ENCODE measurements around the gene SULT1A3.
"Not testable (repeated sequence)": the region's sequence is repeated elsewhere in the genome, so short reads cannot be mapped to it uniquely, and the experiment has no call there.

The SULT1A3 gene

DNA sequence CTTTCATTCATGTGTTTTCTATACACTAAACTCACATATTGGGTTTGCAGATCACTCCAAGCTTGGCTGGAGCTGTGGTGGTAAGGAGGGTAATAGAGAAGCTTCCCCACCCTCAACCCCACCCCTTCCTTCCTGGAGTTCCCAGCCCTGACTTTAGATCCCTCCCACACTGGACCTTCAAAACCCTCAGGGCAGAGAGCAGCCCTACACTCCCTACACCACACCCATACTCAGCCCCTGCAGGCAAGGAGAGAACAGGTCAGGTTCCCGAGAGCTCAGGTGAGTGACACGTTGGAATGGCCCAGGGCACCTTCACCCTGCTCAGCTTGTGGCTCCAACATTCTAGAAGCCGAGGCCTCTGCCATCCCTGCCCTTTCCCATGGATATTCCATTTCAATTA lies at the start of gene SULT1A3:
SULT1A3 (plus strand) TSS at position 207 of the 400 bp plus-strand sequence. CDS start 1,474 bp downstream, outside the sequence.
- in situ Hi-C loops (cut with HindIII; ENCODE audit: low sequenced_read_pairs): not testable (repeated sequence)

DNA sequence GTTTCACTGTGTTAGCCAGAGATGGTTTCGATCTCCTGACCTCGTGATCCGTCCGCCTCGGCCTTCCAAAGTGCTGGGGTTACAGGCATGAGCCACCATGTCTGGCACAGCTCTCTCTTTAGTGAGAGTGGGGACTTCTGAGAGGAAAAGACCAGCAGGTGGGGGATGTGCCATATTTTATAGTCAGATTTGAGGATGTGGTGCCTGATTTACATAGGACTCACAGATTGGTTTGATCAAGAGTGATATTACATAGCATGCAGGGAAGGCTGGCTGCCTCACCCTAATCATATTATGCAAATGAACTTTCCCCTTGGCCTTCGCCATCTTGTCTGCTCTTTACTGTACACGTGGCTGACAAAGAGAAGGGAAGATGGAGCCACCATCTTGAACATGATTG lies 48.0 kb upstream of the SULT1A3 start:
- in situ Hi-C loops (cut with HindIII; ENCODE audit: low sequenced_read_pairs): no loop called here

DNA sequence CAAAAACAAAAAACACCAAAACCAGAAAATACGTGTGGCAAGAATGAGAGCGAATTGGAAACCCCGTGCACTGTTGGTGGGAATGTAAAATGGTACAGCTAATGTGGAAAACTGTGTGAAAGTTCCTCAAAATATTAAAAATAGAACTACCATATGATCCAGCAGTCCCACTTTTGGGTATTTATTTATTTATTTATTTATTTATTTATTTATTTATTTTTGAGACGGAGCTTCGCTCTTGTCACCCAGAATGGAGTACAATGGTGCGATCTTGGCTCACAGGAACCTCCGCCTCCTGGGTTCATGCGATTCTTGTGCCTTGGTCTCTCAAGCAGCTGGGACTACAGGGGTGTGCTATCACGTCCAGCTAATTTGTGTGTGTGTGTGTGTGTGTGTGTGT lies 46.5 kb upstream of the SULT1A3 start:
- in situ Hi-C loops (cut with HindIII; ENCODE audit: low sequenced_read_pairs): no loop called here

DNA sequence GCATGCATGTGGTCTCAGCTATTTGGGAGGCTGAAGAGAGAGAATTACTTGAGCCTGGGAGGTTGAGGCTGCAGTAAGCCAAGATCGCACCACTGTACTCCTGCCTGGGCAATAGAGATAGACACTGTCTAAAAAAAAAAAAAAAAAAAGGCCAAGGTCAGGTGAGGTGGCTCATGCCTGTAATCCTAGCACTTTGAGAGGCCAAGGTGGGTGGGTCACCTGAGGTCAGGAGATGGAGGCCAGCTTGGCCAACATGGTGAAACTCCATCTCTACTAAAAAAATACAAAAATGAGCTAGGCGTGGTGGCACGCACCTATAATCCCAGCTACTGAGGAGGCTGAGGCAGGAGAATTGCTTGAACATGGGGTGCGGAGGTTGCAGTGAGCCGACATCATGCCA lies 43.9 kb upstream of the SULT1A3 start:
- in situ Hi-C loops (cut with HindIII; ENCODE audit: low sequenced_read_pairs): no loop called here

DNA sequence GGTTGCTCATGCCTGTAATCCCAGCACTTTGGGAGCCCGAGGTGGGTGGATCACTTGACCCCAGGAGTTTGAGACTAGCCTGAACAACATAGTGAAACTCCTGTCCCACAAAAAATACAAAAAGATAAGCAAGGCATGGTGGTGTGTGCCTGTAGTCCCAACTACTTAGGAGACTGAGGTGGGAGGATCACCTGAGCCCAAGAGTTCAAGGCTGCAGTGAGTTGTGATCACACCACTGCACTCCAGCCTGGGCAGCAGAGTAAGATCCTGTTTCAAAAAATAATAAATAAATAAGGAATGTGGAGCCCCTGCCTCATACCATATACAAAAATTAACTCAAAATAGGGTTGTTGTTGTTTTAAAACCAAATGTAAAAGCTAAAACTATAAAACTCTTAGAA lies 41.8 kb upstream of the SULT1A3 start:
- in situ Hi-C loops (cut with HindIII; ENCODE audit: low sequenced_read_pairs): no loop called here

DNA sequence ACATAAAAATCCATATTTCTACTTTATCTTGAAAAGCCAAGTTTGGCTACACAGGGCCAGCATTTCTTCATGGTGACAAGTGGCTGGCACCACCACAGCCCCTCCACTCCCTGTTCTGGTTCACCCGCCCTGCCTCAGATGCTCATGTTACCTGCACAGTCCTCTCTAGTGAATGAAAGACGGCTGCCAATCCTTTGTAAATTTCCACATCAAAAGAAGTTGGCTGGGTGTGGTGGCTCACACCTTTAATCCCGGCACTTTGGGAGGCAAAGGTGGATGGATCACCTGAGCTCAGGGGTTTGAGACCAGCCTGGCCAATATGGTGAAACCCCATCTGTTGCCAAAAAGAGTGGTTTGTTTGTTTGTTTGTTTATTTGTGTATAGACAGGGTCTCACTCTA lies 35.5 kb upstream of the SULT1A3 start:
- in situ Hi-C loops (cut with HindIII; ENCODE audit: low sequenced_read_pairs): no loop called here

DNA sequence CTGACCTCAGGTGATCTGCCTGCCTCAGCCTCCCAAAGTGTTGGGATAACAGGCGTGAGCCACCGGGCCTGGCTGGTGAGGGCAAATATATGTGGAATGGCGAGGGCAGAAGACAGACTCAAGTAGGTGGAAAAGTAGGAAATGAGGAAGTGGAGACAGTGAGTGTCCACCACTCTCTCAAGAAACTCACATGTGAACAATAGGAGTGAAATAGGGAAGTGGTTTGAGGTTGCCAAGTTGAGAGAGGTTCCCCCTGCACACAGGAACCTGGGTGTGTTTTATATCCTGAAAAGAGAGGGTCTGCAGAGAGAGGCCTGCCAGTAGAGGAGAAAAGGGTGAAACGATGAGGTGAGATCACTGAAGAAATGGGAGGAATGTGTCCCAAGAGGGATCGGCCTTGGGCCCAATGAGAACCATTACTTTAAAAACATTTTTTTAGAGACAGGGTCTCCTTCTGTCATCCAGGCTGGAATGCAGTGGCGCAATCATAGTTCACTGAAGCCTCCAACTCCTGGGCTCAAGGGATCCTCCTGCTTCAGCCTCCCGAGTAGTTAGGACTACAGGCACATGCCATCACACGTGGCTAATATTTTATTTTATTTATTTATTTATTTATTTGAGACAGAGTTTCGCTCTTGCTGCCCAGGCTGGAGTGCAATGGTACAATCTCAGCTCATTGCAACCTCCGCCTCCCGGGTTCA lies 32.7 kb upstream of the SULT1A3 start:
- in situ Hi-C loops (cut with HindIII; ENCODE audit: low sequenced_read_pairs): no loop called here

DNA sequence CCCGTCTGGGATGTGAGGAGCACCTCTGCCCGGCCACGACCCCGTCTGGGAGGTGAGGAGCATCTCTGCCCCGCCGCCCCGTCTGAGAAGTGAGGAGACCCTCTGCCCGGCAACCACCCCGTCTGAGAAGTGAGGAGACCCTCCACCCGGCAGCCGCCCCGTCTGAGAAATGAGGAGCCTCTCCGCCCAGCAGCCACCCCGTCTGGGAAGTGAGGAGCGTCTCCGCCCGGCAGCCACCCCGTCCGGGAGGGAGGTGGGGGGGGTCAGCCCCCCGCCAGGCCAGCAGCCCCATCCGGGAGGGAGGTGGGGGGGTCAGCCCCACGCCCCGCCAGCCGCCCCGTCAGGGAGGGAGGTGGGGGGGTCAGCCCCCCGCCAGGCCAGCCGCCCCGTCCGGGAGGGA lies 30.3 kb upstream of the SULT1A3 start:
- in situ Hi-C loops (cut with HindIII; ENCODE audit: low sequenced_read_pairs): not testable (repeated sequence)

DNA sequence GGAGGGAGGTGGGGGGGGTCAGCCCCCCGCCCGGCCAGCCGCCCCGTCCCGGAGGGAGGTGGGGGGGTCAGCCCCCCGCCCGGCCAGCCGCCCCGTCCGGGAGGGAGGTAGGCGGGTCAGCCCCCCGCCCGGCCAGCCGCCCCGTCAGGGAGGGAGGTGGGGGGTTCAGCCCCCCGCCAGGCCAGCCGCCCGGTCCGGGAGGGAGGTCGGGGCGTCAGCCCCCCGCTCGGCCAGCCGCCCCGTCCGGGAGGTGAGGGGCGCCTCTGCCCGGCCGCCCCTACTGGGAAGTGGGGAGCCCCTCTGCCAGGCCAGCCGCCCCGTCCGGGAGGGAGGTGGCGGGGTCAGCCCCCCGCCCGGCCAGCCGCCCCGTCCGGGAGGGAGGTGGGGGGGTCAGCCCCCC lies 29.6 kb upstream of the SULT1A3 start:
- in situ Hi-C loops (cut with HindIII; ENCODE audit: low sequenced_read_pairs): not testable (repeated sequence)

DNA sequence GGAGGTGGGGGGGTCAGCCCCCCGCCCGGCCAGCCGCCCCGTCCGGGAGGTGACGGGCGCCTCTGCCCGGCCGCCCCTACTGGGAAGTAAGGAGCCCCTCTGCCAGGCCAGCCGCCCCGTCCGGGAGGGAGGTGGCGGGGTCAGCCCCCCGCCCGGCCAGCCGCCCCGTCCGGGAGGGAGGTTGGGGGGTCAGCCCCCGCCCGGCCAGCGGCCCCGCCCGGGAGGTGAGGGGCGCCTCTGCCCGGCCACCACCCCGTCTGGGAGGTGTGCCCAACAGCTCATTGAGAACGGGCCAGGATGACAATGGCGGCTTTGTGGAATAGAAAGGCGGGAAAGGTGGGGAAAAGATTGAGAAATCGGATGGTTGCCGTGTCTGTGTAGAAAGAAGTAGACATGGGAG lies 28.9 kb upstream of the SULT1A3 start:
- in situ Hi-C loops (cut with HindIII; ENCODE audit: low sequenced_read_pairs): not testable (repeated sequence)

DNA sequence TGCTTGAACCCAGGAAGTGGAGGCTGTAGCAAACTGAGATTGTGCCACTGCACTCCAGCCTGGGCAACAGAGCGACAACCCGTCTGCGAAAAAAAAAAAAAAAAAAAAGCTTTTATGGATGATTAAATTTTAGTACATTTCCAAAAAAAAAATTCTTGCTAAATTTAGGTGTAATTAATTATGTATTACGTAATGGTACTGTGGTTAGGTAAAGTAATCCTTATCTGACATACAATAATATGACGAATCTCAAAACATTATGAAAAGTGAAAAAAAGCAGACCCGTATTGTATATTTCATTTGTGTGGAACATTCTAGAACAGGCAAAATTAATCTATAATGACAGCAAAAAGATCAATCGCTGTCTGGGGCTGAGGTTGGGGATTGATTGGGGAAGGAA lies 26.0 kb upstream of the SULT1A3 start:
- in situ Hi-C loops (cut with HindIII; ENCODE audit: low sequenced_read_pairs): no loop called here

DNA sequence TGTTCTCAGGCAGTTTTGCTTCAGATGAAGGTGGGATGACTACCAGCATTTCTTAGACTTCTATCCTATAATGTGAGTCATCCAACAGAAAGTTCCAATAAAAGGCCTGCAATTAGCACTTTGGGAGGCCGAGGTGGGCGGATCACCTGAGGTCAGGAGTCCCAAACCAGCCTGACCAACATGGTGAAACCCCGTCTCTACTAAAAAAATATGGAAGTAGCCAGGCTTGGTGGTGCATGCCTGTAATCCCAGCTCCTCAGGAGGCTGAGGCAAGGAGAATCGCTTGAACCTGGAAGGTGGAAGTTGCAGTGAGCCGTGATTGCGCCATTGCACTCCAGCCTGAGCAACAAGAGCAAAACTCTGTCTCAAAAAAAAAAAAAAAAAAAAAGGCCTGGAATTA lies 22.2 kb upstream of the SULT1A3 start:
- in situ Hi-C loops (cut with HindIII; ENCODE audit: low sequenced_read_pairs): not testable (repeated sequence)

DNA sequence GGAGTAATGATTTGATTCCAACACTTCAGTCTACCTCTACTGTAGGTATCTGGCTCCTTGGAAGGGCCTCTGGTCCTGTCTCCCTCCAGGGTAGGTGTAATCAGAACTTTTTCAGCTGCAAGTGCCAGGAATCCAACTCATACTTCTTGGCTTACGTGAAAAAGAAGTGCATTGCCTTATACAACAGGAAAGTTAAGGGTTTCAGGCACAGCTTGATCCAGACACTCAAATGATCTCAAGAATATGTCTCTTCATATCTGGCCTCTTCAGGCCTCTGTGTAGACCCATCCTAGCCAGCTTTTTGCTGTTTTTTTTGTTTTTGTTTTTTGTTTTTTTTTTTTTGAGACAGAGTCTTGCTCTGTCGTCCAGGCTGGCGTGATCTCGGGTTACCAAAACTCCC lies 19.9 kb upstream of the SULT1A3 start:
- in situ Hi-C loops (cut with HindIII; ENCODE audit: low sequenced_read_pairs): no loop called here

DNA sequence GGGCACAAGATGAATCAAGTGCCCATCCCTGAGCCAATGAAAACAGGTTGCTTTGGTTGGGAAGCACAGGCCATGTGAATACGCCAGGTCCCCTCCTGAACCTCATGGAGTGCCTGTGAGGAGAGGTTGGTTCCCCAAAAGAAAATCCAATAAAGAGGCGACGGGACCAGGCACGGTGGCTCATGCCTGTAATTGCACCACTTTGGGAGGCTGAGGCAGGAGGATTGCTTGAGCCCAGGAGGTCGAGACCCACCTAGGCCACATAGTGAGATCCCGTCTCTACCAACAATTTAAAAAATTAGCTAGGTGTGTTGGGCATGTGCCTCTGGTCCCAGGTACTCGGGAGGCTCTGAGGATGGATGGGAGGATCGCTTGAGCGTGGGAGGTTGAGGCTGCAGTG lies 19.1 kb upstream of the SULT1A3 start:
- in situ Hi-C loops (cut with HindIII; ENCODE audit: low sequenced_read_pairs): no loop called here

DNA sequence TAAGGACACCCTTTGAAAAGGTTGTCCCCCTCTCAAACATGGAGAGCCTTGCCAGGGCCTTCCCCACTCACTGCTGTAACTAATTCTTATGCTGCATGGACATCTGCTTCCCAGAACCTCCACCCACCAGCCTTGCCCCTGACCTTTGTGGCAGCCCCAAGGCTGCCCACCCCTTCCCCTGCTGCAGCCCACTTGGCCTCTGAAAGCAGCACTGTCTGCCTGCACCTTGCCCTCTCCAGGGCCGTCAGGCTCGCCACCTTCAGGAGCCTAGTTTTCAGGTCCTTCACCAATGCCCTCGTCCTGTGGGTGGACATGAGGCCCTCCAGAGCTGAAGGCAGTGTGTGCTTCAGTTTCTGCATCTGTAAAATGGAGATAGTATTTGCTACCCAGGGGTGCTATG lies 18.3 kb upstream of the SULT1A3 start:
- in situ Hi-C loops (cut with HindIII; ENCODE audit: low sequenced_read_pairs): no loop called here

DNA sequence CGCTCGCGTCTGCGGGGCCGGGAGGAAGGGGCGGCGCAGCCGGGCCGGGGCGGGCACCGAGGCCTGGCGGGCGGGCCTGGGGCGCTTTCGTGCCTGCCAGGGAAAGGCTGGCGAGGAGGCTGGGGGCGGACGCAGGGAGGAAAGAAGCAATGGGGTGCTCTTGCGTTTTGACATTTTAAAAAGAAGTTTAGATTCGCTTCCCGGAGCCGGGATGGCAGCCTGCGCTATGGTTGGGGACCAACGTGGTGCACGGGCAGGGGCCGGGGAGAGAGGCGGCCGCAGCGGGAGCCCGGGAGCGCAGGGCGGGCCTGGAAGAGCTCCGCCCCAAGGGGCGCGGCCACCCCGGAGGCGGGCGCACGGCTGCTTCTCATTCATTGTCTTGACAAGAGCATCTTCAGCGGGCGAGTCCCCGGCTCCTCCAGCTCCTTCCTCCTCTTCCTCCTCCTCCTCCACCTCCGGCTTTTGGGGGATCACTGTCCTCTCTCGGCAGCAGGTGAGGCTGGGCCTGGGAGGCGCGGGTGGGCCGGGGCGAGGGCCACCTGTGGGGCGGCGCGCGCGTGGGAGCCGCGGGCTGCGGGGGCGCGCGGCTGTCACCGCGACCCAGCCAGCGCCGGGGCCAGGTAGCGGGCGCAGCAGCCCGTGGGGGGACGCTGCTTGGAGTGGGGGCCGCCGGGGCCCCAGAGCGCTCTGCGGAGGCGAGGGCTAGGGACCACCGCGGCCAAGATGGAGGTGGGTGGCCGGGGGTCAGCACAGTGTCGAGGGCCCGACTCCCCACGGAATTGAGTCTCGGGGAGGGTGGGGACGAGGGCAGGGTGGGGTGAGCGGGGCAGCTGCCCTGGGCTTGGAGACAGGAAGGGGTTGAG lies 15.6 kb upstream of the SULT1A3 start, which contains the start of gene CORO1A:
CORO1A (plus strand) TSS at position 370 of the 863 bp plus-strand sequence. CDS start 1,608 bp downstream, outside the sequence.
- in situ Hi-C loops (cut with HindIII; ENCODE audit: low sequenced_read_pairs): no loop called here

DNA sequence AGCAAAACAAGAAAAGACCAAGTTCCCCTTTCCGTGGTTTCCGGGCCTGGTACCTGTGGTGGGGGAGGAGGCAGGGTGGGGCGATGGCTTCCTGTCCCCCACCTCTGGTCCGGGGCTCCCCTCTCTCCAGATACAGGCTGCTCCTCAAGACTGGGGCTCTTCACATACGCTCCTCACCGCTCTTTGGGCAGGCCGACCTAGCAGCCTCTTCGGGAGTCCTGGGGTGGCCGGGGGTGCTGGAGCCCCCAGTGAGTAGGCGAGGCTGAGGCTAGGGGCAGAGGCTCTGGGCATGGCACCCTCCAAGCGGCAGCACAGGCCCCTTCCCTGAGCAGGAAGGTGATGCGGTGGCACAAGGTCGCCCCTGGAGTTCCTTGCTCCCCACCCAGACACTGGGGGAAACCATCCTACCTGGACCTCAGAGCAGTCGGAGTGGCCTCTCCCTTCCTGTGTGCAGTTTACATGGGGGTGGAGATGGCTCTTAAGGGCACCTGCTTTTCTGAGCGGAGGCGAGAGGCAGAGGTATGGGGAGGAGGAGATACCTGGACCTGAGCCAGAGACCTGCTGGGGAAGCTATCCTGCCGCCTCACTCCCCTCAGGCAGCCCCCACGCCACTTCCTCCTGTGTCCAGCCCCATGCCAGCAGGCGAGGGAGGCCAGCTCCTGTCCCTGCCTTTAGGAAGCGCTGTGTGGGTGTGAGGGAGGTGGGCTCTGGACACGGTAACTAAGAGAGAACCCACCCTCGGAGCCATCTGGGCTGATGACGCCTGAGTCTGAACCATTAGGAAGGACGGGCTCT lies 14.8 kb upstream of the SULT1A3 start:
- in situ Hi-C loops (cut with HindIII; ENCODE audit: low sequenced_read_pairs): no loop called here

DNA sequence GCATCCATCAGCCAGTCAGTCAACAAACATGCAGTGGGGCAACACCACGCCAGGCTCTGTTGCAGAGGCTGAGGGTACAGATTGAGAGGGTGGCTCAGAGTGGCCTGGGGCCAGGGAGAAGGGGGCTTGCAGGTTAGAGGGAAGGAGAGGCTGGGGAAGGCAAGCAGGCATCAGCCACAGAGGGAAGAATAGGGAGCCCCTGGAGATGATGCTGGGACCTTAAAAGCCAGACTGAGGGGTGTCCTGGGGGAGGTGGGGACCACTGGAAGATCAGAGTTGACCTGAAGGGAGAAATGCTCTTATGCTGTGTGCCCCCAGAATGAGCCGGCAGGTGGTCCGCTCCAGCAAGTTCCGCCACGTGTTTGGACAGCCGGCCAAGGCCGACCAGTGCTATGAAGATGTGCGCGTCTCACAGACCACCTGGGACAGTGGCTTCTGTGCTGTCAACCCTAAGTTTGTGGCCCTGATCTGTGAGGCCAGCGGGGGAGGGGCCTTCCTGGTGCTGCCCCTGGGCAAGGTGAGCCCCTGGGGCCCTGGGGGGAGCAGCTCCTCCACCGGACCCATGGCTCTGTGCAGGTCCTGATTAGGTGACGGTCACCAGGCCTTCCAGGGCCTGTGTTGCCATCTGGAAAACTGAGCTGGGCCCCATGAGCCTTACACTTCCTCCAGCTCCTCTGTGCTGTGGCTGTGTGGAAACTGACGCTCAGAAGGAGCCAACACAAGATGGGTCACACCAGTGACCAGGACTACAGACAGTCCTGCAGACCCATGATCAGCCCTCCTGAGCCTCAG lies 14.0 kb upstream of the SULT1A3 start:
- in situ Hi-C loops (cut with HindIII; ENCODE audit: low sequenced_read_pairs): no loop called here

DNA sequence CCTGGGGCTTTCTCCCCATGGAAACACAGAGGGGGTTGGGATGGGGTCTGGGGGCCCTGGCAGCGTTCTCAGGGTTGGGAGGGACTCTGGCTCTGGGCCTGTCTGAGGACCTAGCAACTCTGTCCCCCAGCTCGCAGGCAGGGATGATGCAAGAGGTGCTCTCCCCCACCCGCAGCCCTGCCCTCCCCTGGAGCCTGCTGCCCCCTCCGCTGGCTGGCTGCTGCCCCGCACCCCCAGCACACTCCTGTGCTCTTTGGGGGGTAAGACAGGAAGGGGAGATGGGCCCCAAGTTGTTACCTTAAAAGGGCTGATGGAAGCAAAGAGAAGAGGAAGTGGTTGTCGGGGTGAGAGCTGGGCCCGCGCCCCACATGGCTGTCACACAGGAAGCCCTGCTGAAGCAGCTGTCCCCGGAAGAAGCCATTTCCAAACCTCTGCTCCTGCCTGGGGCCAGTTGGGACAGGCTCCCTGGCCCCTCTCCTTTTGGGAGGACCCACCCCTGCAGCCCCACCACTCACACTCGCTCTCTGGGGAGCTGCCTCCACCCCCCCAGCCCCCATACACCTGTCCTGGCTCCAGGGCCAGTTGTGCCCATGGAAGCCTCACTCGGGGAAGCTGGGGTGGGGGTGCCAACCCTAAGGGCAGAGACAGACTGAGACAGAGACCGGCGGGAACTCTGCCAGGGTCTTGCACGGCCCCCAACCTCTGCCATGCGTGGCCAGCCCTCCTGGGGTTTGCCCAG lies 13.2 kb upstream of the SULT1A3 start:
- in situ Hi-C loops (cut with HindIII; ENCODE audit: low sequenced_read_pairs): no loop called here

DNA sequence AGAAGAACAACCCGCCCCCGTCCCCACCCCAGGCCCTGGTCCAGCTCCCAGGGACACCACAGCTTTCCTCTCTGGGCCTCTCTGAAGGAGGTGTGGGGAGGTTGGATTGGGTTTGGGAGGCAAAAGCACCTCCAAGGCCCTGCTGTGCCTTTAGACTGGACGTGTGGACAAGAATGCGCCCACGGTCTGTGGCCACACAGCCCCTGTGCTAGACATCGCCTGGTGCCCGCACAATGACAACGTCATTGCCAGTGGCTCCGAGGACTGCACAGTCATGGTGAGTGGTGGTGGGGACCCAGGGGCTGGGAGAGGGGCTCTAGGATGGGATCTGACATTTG lies 12.6 kb upstream of the SULT1A3 start:
- in situ Hi-C loops (cut with HindIII; ENCODE audit: low sequenced_read_pairs): no loop called here
